Natural killer cell treated with Interleukin-12 subunit alpha and Interleukin-12 subunit beta and Interleukin-15 and Interleukin-18, amount 100 ng/mL, for 72 hours (primary cell): ENCODE data around the gene ZHX3. TPM values are rescaled to one million over a fixed set of nuclear protein-coding genes. Genes with fewer than 3 reads are reported as not detected.

Source experiments
- ATAC-seq, 2 donors: fragments of 150-1000 bp; cut with Tn5 transposase in 1 of 2; sonication (Bioruptor Pico), chemical (Tn5 transposase) in 1 of 2; 2 replicates each; pipeline ENCODE4 v1.10.0; 2021
- DNase-seq: peaks from one replicate; pipeline ENCODE4 v3.0.0; 2022; ENCODE audit warnings: low spot score
- H3K27ac Mint-ChIP-seq, 2 donors: 1 replicate in 1 of 2; 2 replicates in 1 of 2; pipeline ENCODE4 v1.8.0; 2022; ENCODE audit warnings: mixed read lengths in 2 of 2, mild to moderate bottlenecking in 1 of 2, moderate library complexity in 1 of 2
- H3K27me3 Mint-ChIP-seq, 2 donors: 1 replicate in 1 of 2; 2 replicates in 1 of 2; pipeline ENCODE4 v1.8.0; 2022; ENCODE audit warnings: mixed read lengths in 2 of 2
- H3K36me3 Mint-ChIP-seq: one replicate; pipeline ENCODE4 v1.8.0; 2022; ENCODE audit warnings: mixed read lengths
- H3K4me1 Mint-ChIP-seq, 2 donors: 1 replicate in 1 of 2; 2 replicates in 1 of 2; pipeline ENCODE4 v1.8.0; 2022; ENCODE audit warnings: low read depth in 2 of 2, mixed read lengths in 2 of 2, mild to moderate bottlenecking in 1 of 2
- H3K4me3 Mint-ChIP-seq: one replicate; pipeline ENCODE4 v1.8.0; 2022; ENCODE audit warnings: mixed read lengths
- H3K9me3 Mint-ChIP-seq: 2 replicates; pipeline ENCODE4 v1.8.0; 2022; ENCODE audit warnings: mixed read lengths
- total RNA-seq, 2 donors: library from RNA; stranded (reverse); gene quantifications; one replicate each; pipeline ENCODE4 v1.2.3, GENCODE V29; 2022

Gene ZHX3
- total RNA-seq, 2 donors from 2014 or later = 7.6 to 21.6 TPM

DNA sequence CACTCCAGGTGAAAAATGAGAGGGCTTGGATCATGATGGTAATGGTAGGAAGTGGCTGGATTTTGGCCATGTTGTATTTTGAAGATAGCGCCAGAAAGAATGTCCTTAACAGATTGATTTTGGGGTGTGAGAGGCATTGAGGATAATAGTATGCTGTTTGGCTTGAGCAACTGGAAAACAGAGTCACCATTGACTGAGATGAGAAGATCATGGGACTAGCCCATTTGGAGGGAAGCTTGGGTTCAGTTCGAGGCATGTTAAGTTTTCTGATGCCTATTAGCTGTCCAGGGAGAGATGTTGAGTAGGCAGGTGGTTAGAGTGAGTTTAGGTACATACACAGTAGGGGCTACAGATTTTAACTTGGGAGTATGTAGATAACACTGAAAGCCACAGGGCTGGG lies 156.8 kb downstream of the ZHX3 start:
- Mint-ChIP-seq H3K27ac (peak overlapping the region; percentile 98 to 99), H3K9me3 (no peaks in the 10 kb centered on the region), H3K36me3 (peaks cover 21% of the 10 kb centered on the region), H3K27me3 (no peaks in the 10 kb centered on the region), H3K4me1 (peaks cover 49 to 61% of the 10 kb centered on the region in 2 donors), H3K4me3 (no peak overlapping the region)
- ATAC-seq = no peak
- DNase-seq = no peak

DNA sequence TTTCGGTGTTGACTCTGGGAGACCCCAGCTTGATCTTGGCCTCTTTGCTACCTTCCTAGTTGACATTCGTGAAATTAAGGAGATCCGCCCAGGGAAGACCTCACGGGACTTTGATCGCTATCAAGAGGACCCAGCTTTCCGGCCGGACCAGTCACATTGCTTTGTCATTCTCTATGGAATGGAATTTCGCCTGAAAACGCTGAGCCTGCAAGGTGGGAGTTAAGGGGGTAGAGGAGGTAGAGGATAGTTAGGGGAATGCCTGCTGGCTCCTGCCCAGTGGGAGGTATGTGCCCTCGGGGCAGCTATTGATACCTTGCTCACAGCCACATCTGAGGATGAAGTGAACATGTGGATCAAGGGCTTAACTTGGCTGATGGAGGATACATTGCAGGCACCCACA lies 158.0 kb downstream of the ZHX3 start:
- H3K4me3 Mint-ChIP-seq = no peak overlapping the region
- no peaks in the 10 kb centered on the region for H3K27me3 Mint-ChIP-seq

DNA sequence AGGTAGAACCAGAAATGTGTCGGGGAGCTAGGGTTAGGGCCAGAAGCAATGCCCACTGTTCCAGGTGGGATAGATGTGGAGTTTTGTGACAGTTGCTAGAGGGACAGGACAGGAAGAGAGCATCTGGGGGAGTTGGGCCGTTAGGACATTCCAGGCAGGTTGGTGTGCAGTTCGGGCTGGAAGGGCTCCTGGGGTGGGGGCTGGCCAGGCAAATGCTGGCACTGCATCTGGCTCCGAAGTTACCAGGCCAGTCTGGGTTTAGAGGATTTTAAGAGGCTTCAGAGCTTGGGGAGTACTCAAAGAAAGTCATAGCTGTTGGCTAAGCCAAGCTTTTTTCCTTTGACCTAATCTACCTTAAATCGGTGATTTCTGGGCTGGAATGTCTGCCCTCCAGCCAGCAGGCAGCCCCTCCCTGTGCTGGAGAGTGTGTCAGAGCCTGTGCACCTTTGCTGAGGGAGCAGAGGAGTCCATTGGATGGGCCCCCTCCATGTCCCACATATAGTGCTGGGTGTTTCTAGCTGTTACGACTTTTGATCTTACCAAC lies 159.4 kb downstream of the ZHX3 start:
- peaks cover 9% of the 10 kb centered on the region for H3K36me3 Mint-ChIP-seq
- peaks cover 60 to 62% of the 10 kb centered on the region in 2 donors for H3K4me1 Mint-ChIP-seq
- H3K9me3 Mint-ChIP-seq = no peaks in the 10 kb centered on the region
- DNase-seq (no peak), ATAC-seq (no peak)
- no peaks in the 10 kb centered on the region for H3K27me3 Mint-ChIP-seq
- H3K4me3 Mint-ChIP-seq = peak overlapping the region; percentile 89
- peak overlapping the region; percentile 98 to 99 for H3K27ac Mint-ChIP-seq

More for the DNA sequence above, 158.0 kb downstream of the ZHX3 start:
- DNase-seq (no peak), ATAC-seq (no peak)
- Mint-ChIP-seq H3K9me3 (no peaks in the 10 kb centered on the region), H3K4me1 (peaks cover 52 to 63% of the 10 kb centered on the region in 2 donors), H3K27ac (peak overlapping the region; percentile 98 to 99), H3K36me3 (peaks cover 19% of the 10 kb centered on the region)

DNA sequence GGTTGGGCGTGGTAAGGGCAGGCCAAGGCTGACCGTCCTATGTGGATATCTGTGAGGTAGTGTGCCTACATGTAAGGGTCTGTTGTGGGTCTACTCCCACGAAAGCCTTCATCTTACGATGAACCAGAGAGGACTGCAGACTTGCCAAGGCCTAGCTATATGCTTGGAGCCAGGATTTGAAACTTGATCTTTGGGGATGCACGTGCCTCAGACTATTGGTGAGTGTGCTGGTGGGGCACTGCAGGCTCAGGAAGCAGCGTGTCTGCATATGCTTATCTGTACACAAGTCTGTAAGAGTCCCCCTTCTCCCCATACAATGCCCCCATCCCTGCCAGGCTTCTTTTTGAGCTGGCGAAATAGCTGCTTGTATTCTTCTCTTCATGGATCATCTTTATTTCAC lies 162.3 kb downstream of the ZHX3 start:
- Mint-ChIP-seq H3K9me3 (no peaks in the 10 kb centered on the region), H3K27me3 (no peaks in the 10 kb centered on the region), H3K27ac (peak overlapping the region; percentile 98 to 99), H3K4me3 (no peak overlapping the region), H3K36me3 (no peaks in the 10 kb centered on the region), H3K4me1 (peaks cover 70 to 71% of the 10 kb centered on the region in 2 donors)
- ATAC-seq (no peak), DNase-seq (no peak)

DNA sequence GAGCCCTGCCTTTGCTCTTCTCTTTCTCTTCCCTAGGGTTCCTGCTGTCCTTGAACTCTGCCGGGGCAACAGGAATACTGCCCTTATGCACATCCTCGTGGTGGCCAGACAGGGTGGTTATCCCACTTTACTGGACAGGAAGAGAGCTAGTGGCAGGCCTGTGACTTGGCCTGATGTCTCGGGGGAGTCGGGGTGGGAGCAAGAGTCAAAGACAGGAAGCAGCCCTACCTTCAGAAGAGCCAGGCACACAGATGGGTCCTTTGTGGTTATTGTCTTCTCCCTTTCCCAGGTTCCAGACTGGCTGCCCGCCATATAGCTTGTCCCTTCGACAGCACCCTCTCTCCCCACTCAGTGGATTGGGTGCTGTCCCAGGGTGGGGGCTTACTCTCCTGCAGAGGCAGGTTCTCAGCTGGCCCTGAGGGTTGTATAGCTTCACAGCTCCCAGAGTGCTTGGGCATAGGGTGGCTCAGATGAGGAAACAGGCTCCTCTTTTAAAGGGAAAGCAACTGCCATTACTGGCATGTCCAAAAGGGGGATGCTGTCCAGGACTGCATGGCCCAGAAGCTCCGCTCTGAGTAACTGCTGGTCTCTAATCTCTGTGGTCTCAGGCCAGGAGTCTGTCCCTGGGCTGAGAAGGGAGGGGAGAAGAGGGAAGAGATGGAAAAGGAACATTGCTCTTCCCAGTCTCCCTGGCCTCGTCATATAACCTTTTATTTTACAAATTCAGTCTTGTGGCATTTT lies 162.9 kb downstream of the ZHX3 start:
- H3K9me3 Mint-ChIP-seq = no peaks in the 10 kb centered on the region
- ATAC-seq (no peak), DNase-seq (no peak)
- no peaks in the 10 kb centered on the region for H3K27me3 Mint-ChIP-seq
- no peaks in the 10 kb centered on the region for H3K36me3 Mint-ChIP-seq
- H3K27ac Mint-ChIP-seq = peak overlapping the region; percentile 98 to 99
- H3K4me1 Mint-ChIP-seq = peaks cover 65 to 66% of the 10 kb centered on the region in 2 donors
- no peak overlapping the region for H3K4me3 Mint-ChIP-seq

DNA sequence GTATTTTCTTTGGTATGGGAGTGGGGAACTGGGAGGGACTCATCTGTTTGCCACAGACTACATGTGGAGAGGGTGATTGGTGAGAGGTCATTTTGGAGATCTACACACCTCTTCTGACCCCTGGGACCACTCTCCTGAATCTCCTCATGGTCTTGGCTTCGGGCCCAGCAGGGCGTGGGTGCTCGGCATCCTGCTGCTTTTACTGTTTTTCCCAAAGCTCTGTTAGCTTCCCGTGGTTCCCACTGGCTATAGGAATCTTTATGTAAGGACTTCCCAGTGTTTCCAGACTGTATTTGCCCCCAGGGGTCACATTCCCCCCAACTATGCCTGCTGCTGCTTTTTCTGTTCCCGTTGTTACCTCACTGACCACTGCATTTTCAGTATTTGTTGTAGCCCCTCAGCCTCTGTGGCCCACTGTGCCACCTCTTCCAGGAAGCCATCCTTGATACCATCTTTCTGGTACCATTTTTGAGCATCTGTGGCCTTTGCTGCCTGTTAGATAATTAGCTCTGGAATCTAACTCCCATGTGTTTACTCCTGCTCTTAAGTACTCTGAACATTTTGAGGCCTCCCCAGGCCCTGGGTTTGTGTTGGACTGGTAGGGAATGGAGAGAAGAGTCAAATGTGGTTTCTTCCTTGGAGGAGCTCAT lies 165.3 kb downstream of the ZHX3 start:
- no peaks in the 10 kb centered on the region for H3K36me3 Mint-ChIP-seq
- H3K4me1 Mint-ChIP-seq = peaks cover 57 to 58% of the 10 kb centered on the region in 2 donors
- ATAC-seq (no peak), DNase-seq (no peak)
- no peaks in the 10 kb centered on the region for H3K9me3 Mint-ChIP-seq
- H3K27ac Mint-ChIP-seq = peak overlapping the region; percentile 38 to 82
- H3K27me3 Mint-ChIP-seq = no peaks in the 10 kb centered on the region
- no peak overlapping the region for H3K4me3 Mint-ChIP-seq

DNA sequence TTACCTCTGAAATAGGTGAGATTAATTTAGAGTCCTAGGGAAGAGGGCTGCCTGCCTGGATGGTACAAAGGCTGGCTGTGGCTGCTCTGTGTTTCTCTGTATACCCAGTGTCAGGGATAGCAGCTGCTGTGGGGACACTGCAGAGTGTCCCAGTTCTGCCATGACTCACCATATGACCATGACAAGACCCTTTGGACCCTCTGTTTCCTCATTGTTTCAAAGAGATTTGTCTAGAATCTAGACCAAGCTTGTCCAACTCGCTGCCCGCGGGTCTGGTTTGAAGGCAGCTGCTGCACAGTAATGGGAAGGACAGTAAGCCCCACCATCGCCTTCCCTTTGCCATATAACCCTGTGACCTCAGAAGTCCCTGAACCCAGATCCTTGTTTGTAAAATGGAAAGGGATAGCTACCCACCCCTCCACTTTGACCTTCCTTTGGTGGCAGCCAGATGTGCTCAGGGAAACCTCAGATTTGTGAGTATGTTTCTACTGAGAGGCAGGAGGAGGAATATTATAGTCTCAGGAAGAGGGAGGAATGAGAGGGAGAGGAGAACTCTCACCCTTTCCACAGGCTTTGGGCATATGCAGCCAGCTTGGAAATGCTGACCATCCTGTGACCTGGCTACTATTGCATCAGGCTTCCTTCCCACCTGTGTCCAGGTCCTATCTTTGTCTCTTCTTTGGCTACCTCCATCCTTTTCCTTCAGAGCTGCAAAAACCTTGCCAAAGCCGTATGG lies 166.2 kb downstream of the ZHX3 start:
- Mint-ChIP-seq H3K4me1 (peaks cover 56% of the 10 kb centered on the region in 2 donors), H3K9me3 (no peaks in the 10 kb centered on the region), H3K27me3 (no peaks in the 10 kb centered on the region), H3K36me3 (no peaks in the 10 kb centered on the region), H3K4me3 (no peak overlapping the region), H3K27ac (peak overlapping the region; percentile 10 to 31)
- ATAC-seq (no peak), DNase-seq (no peak)

DNA sequence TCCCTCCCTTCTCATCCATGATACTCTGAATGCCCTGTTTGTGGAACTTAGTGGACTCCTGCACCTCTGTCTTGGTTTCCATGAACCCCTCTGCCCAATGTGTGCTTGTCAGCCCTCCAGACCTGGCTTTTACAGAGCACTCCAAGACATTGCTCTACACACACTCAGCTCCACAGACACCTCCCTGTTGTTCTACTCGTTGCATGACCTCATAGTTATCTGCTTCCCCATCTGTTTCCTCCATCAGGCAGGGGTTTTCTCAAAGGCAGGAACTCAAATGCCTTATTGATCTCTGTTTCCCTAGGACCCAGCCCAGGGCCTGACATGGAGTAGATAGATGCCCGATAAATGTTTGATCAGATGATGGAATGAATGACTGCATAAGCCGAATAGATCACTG lies 166.9 kb downstream of the ZHX3 start:
- Mint-ChIP-seq H3K27me3 (no peaks in the 10 kb centered on the region), H3K4me3 (no peak overlapping the region), H3K27ac (peak overlapping the region; percentile 10 to 31), H3K4me1 (peaks cover 54 to 59% of the 10 kb centered on the region in 2 donors), H3K36me3 (no peaks in the 10 kb centered on the region), H3K9me3 (no peaks in the 10 kb centered on the region)
- no peak for DNase-seq
- no peak for ATAC-seq

DNA sequence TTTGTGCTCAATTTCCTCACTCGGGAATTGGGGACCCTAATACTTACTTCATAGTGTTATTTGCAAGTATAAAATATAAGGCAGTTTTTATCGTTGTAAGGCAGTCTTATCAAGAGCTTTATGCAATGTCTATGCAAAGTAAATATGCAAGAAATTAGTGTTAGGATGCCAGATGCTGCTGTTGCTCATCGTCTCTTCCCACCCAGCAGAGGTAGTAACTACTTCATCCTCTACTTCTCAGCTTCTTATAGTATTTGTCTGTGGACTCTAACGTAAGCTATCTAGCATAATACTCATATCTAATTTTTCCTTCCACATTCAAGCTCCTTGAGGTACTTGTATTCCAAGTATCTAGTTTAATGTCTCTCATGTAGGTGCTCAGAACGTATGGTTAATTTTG lies 168.6 kb downstream of the ZHX3 start:
- ATAC-seq (no peak), DNase-seq (no peak)
- Mint-ChIP-seq H3K9me3 (no peaks in the 10 kb centered on the region), H3K27me3 (no peaks in the 10 kb centered on the region), H3K36me3 (no peaks in the 10 kb centered on the region), H3K4me1 (peaks cover 59 to 63% of the 10 kb centered on the region in 2 donors), H3K4me3 (no peak overlapping the region), H3K27ac (peak overlapping the region in 1 of 2 donors; percentile 47)

DNA sequence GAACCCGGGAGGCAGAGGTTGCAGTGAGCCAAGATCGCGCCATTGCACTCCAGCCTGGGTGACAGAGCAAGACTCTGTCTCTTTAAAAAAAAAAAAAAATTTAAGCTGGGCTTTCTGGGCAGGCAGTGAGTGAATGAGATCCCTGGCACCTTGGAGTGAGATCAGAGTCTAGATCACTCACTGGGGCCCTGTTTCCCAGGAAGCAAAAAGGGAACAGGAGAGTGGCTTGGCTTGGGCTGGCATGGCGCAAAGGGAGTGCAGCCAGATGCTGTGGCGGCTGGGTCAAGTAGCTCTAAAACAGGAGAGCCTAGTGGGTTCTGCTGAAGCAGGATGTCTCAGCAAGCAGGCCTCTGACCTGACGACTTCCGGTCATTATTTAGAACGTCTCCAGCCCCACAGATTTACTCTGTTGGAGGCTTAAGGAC lies 169.8 kb downstream of the ZHX3 start:
- Mint-ChIP-seq H3K27ac (no peak overlapping the region), H3K27me3 (no peaks in the 10 kb centered on the region), H3K9me3 (no peaks in the 10 kb centered on the region), H3K4me1 (peaks cover 69% of the 10 kb centered on the region in 2 donors), H3K4me3 (no peak overlapping the region), H3K36me3 (no peaks in the 10 kb centered on the region)
- peak; percentile 57 for DNase-seq
- no peak for ATAC-seq

DNA sequence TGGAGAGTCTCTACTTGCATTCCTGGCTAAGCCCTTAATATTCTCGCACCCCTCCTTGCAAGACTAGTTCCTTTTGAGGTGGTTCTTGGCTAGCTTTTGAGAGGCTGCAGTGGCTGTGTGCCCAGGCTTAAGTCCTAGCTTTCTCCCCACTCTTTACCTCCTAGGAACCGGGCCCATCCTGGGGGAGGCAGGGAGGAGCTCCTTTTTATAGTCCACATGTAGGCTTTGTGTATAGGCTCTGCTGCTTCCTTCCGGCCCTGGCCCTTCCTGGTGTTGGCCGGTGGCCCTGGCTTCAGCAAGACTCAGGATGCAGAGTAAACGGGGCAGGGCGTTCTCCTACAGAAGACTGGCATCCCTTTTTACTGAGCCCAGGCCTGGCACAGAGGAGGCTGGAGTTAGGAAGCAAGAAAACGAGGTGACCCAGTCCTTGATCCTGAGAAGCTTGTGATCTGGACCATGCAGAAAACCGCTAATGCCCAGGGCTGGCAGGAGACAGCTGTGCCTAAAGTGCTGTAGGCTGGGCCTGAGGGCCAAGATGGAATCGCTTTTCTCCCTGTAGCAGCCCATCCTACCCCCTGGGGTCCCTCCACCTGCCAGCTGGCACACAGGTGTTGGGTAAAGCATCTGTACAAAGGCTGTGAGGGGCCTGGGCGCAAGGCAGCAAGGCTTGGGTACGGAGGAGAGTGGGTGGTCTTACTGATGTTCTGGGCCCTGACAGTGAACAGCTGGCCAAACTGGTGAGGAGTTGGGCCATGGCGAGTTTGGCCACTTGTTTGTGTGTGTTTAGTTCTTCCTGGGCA lies 171.5 kb downstream of the ZHX3 start:
- no peaks in the 10 kb centered on the region for H3K36me3 Mint-ChIP-seq
- no peak overlapping the region for H3K4me3 Mint-ChIP-seq
- no peaks in the 10 kb centered on the region for H3K27me3 Mint-ChIP-seq

DNA sequence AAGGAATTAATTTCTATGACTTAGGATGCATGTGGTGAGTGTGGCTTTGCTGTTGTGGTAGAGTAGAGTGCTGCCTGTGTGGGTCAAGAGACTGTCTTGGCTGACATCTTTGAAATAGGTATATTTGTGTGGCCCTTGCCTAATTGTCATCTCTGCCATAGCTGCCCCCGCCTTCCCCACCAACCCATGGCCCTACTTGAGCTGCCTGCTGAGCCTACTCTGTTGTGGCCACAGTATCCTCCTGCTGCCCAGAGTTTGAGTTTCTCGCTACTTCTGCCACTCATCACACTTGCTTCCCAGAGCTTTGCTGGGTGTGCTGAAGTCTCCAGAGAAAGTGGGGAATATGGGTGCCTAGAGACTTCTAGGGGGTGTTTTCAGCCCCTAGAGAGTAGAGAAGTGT lies 172.2 kb downstream of the ZHX3 start:
- H3K36me3 Mint-ChIP-seq = no peaks in the 10 kb centered on the region
- DNase-seq = peak; percentile 20
- H3K9me3 Mint-ChIP-seq = no peaks in the 10 kb centered on the region
- no peak for ATAC-seq
- H3K4me1 Mint-ChIP-seq = peaks cover 68 to 77% of the 10 kb centered on the region in 2 donors
- H3K27ac Mint-ChIP-seq = no peak overlapping the region
- no peaks in the 10 kb centered on the region for H3K27me3 Mint-ChIP-seq
- H3K4me3 Mint-ChIP-seq = peak overlapping the region; percentile 34

More for the DNA sequence above, 171.5 kb downstream of the ZHX3 start:
- Mint-ChIP-seq H3K9me3 (no peaks in the 10 kb centered on the region), H3K27ac (peak overlapping the region in 1 of 2 donors; percentile 35), H3K4me1 (peaks cover 67 to 76% of the 10 kb centered on the region in 2 donors)
- ATAC-seq (no peak), DNase-seq (peak; percentile 51)

DNA sequence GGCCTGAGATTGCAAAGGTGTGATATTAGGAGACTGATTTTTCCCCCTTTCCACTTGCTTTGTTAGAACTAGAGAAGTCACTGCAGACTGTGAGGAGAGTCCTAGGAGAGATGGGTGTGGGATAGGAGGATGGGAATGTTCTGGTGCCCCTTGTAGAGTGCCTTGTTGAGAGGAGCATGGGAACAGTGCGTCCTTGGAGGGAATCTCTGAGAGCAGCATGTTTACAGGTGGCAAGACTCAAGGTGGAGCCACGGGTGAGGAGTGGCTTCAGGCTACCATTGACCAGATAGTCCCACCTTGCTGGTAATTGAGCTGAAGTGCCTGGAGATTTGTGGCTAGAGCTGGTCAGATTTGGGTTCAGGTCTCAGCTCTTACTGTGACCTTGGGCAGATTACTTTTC lies 174.2 kb downstream of the ZHX3 start:
- peak overlapping the region; percentile 78 for H3K4me3 Mint-ChIP-seq
- H3K4me1 Mint-ChIP-seq = peaks cover 81 to 89% of the 10 kb centered on the region in 2 donors
- no peaks in the 10 kb centered on the region for H3K36me3 Mint-ChIP-seq
- peak overlapping the region; percentile 49 to 70 for H3K27ac Mint-ChIP-seq
- H3K27me3 Mint-ChIP-seq = no peaks in the 10 kb centered on the region
- no peak for ATAC-seq
- no peaks in the 10 kb centered on the region for H3K9me3 Mint-ChIP-seq
- peak; percentile 23 for DNase-seq
